HG03103 (cell line): Measurements from ENCODE around the gene MAPK8IP3.

ENCODE experiments used
- ATAC-seq: cut with Tn5 transposase; IDR thresholded peaks from one replicate; pipeline ENCODE4 v1.9.1; 2021; ENCODE audit warnings: low read depth; ENCODE audit not compliant: unreplicated experiment

The MAPK8IP3 gene, protein sequence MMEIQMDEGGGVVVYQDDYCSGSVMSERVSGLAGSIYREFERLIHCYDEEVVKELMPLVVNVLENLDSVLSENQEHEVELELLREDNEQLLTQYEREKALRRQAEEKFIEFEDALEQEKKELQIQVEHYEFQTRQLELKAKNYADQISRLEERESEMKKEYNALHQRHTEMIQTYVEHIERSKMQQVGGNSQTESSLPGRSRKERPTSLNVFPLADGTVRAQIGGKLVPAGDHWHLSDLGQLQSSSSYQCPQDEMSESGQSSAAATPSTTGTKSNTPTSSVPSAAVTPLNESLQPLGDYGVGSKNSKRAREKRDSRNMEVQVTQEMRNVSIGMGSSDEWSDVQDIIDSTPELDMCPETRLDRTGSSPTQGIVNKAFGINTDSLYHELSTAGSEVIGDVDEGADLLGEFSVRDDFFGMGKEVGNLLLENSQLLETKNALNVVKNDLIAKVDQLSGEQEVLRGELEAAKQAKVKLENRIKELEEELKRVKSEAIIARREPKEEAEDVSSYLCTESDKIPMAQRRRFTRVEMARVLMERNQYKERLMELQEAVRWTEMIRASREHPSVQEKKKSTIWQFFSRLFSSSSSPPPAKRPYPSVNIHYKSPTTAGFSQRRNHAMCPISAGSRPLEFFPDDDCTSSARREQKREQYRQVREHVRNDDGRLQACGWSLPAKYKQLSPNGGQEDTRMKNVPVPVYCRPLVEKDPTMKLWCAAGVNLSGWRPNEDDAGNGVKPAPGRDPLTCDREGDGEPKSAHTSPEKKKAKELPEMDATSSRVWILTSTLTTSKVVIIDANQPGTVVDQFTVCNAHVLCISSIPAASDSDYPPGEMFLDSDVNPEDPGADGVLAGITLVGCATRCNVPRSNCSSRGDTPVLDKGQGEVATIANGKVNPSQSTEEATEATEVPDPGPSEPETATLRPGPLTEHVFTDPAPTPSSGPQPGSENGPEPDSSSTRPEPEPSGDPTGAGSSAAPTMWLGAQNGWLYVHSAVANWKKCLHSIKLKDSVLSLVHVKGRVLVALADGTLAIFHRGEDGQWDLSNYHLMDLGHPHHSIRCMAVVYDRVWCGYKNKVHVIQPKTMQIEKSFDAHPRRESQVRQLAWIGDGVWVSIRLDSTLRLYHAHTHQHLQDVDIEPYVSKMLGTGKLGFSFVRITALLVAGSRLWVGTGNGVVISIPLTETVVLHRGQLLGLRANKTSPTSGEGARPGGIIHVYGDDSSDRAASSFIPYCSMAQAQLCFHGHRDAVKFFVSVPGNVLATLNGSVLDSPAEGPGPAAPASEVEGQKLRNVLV (N-terminal part only)

GRCh38 chr16:1705688-1706385, at the start of gene MAPK8IP3:
Gene MAPK8IP3, plus strand, starts transcription at chr16:1706195. Its CDS starts 145 bp downstream, at chr16:1706340.
- ATAC-seq: peak; percentile 72

DNA sequence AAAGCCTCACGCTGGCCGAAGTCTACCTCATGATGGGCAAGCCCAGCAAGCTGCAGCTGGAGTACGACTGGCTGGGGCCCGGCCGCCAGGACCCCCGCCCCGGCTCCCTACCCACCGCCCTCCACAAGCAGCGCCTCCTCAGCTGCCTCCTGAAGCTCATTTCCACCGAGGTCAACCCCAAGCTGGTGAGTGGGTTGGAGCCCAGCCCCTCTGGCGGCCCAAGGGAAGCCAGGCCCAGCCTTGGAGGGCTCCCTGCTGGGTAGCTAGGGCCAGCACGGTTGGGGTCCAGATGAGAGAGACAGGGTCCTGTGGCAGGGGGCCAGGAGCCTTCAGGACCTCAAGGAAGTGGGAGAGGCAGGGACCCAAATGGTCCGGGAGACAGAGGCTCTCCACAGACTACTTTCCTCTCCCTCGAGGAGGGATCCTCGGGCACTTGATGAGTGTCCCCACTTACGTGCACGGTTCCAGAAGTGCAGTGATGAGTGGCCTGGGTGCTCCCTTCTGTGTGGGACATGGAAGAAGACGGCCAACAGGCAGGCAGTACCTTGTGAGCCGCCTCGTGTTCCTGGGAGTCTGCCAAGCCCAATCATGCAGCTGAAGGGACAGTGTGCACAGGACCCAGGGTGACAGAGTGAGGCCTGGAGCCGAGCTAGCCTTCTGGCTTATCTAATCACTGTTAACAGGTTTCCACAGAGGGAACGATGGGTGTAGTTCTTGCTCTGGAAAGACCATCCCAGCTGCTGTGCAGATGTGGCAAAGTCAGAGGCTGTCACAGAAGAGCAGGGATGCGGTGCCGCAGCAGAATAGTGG, 49.0 kb upstream of the MAPK8IP3 start:
- no peak for ATAC-seq

DNA sequence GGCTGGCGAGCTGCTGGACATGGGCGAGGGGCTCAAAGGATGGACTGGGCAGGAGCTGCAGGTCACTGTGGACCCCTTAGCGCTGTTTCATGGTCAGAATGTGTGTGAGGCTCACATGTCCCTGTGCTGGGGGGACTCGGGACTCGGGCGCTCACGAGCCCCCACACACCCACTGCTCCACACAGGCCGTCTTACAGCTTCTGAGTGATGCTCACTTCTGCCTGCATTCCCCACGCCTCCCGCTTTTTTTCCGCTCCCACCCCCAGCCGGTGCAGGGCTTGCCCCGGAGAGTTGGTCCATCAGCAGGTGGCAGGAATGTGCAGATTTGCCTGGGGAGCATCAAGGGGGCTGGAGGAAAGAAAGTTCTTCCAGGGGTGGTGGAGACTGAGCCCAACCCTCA, 48.2 kb upstream of the MAPK8IP3 start:
- ATAC-seq: no peak

- ATAC-seq: no peak
Observed at GRCh38 chr16:1659031-1659430, 47.0 kb upstream of the MAPK8IP3 start.

- no peak for ATAC-seq
Observed at GRCh38 chr16:1661826-1662225, 44.2 kb upstream of the MAPK8IP3 start.

- ATAC-seq: no peak
Observed at GRCh38 chr16:1662543-1662942, 43.5 kb upstream of the MAPK8IP3 start.

DNA sequence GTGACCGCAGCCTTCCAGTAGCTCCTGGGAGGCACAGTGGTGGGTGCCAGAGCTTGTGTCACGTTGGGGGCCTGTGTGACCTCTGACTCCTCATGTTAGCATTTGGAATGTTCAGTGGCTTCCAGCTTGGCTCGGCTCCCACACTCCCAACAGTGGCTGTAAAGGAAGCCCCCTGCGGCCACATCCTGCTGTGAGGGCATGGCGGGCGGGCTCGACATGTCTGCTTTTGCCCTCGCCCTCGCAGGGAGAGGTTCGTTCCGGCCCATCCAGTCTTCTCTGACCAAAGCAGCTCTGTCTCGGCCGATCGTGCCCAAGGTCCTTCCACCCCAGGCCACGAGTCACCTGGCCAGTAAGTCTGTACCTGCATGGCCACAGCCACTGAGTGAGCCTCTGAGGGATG, 40.2 kb upstream of the MAPK8IP3 start:
- no peak for ATAC-seq

DNA sequence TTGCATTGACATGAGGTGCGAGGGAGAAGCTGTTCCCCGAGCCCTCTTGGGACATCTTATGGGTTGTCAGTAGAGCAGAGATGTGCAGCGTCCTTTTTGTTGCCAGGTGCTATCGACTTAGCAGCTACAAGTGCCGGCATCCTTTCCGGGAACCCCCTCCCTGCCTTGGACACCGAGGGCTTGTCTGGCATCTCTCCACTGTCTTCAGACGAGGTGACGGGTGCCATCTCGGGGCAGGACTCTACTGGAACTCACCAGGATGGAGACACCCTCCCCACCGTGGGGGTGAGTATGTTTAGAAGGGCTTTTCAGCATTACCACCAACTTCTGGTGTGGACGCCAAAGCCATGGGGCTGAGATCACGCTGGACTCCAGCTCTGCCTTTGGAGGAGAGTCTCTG, 39.7 kb upstream of the MAPK8IP3 start:
- no peak for ATAC-seq

DNA sequence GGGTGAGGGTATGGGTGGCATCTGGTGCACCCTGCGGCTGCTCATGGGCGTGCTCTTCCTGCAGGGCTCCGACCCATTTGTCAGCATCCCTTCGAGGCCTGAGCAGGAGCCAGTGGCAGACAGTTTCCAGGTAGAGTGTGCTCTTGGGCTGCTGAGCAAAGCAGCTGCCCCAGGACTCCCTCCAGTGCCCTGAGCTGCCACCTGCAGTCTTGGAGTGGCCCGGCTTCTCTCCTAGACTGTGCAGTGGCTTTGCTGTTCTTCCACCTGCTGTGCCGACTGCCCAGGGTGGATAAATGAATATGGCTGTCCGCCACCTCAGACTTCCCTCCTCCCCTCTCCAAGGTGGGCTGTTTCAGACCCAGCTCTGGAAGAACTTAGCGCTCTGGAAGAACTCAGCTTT, 38.7 kb upstream of the MAPK8IP3 start:
- ATAC-seq: no peak

DNA sequence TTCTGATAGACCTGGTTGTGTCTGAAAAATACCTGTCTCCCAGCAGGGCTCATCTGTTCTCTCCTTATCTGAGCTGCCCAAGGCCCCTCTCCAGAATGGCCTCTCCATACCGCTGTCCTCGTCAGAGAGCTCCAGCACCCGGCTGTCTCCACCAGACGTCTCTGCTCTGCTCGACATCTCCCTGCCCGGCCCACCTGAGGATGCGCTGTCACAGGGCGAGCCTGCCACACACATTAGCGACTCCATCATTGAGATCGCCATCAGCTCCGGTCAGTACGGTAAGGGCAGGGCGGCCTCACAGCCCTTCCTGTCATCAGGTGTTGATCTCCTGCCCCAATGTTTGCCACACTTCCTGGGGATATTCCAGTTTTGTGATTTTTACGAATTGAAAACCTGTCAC, 38.1 kb upstream of the MAPK8IP3 start:
- ATAC-seq: no peak

DNA sequence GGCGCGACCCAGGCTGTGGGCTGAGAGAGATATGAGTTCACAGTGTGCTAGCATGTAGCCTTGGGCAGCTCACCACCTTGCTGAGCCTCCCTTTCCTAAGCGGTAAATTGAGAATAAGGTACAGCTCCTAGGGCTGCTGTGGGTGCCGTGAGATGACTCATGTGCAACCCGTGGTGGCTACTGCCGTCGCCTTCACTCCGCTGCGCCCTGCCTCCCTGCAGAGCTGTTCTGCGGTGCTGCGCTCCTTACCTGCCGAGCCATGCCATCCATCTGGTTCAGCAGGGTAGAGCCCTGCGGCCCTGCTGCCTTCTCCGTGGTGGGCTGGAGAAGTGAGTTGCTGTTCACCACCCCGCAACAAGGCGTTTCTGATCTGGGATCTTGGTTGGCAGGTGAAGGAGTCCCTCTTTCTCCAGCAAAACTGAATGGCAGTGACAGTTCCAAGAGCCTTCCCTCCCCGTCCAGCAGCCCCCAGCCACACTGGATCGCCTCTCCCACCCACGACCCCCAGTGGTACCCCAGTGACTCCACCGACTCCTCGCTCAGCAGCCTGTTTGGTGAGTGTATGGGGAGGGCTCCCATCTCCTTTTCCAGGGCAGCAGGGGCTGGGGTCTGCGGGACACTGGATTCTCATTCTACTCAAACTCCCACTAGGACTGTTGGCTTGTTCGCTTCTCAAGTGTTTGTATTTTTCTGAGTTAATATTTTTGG, 37.2 kb upstream of the MAPK8IP3 start:
- ATAC-seq: no peak

- no peak for ATAC-seq
Observed at GRCh38 chr16:1669698-1670097, 36.3 kb upstream of the MAPK8IP3 start.

- no peak for ATAC-seq
Observed at GRCh38 chr16:1670371-1670770, 35.6 kb upstream of the MAPK8IP3 start.

GRCh38 chr16:1670866-1671265, 35.1 kb upstream of the MAPK8IP3 start:
- no peak for ATAC-seq

GRCh38 chr16:1673424-1674151, 32.4 kb upstream of the MAPK8IP3 start:
- ATAC-seq: no peak

GRCh38 chr16:1674306-1674705, 31.7 kb upstream of the MAPK8IP3 start:
- ATAC-seq: no peak

DNA sequence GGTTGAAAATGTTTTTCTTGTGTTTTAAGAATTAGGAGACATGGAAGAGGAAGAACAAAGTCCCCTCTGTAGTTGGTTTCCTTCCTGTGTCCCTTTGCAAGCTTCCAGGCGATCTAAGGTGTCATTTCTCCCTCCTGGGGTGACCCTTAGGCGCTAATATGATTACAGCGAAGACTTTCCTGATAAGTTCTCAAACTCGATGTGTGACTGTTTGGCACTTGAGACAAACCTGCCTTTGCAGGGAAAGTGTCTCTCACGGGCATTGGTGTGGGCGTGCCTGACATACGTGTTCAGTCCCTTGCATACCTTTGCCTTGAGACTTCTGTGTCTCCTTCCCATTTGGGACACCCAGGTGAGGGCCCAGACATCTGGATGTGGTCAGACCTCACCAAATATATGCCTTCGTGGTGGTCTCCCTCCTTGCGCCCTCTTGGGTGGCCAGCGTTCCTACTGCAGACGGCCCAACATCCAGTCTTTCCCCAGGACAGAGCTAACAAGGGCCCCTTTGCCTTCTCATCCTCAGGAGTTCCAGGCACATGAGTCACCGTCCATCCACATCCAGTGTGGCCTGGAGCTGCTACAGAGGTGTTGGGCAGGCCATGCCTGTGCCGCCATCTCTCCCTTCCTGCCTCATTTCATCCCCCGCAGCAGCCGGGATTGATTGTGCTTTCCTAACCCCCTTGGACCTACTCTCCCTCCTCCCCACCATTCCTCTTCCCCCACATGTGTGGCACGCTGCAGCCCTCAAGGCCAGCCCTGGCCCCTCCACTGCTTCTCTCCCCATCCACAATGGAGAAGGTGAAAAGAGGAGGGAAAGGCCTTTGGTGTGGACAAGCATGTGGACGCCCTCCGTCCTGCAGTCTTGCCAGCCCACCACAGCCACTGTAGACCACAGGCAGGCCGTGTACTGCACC, 31.0 kb upstream of the MAPK8IP3 start:
- ATAC-seq: no peak
